ENCODE data around the gene ARPIN.
"Not testable (repeated sequence)": the region's sequence is repeated elsewhere in the genome, so short reads cannot be mapped to it uniquely, and the experiment has no call there.

The ARPIN gene

GRCh38 chr15:89885611-89886010 is 27.1 kb downstream of the ARPIN start:
- DNase-seq (ENCODE audit: low read depth) = peak; percentile 14
- TF ChIP-seq CTCF (conservative IDR thresholded peaks at IDR 0.05; ENCODE audit: low read length) = no peak
- H3K4me3 ChIP-seq (ENCODE audit: low read length) = no peak overlapping the region

GRCh38 chr15:89885179-89885578 is 27.6 kb downstream of the ARPIN start:
- H3K4me3 ChIP-seq (ENCODE audit: low read length); DNase-seq (ENCODE audit: low read depth): not testable (repeated sequence)

- DNase-seq (ENCODE audit: low read depth) = no peak
- TF ChIP-seq CTCF (conservative IDR thresholded peaks at IDR 0.05; ENCODE audit: low read length) = no peak
- no peak overlapping the region for H3K4me3 ChIP-seq (ENCODE audit: low read length)
Observed at GRCh38 chr15:89883518-89883917, 29.2 kb downstream of the ARPIN start.

GRCh38 chr15:89880727-89881126 is 32.0 kb downstream of the ARPIN start:
- H3K4me3 ChIP-seq (ENCODE audit: low read length) = no peak overlapping the region
- no peak for TF ChIP-seq CTCF (conservative IDR thresholded peaks at IDR 0.05; ENCODE audit: low read length)
- no peak for DNase-seq (ENCODE audit: low read depth)

- no peak overlapping the region for H3K4me3 ChIP-seq (ENCODE audit: low read length)
- no peak for DNase-seq (ENCODE audit: low read depth)
- TF ChIP-seq CTCF (conservative IDR thresholded peaks at IDR 0.05; ENCODE audit: low read length) = no peak
Observed at GRCh38 chr15:89878323-89878722, 34.4 kb downstream of the ARPIN start.

- no peak for DNase-seq (ENCODE audit: low read depth)
- TF ChIP-seq CTCF (conservative IDR thresholded peaks at IDR 0.05; ENCODE audit: low read length) = no peak
Observed at GRCh38 chr15:89877083-89877425, 35.7 kb downstream of the ARPIN start.

GRCh38 chr15:89876396-89877082 is 36.2 kb downstream of the ARPIN start:
- DNase-seq (ENCODE audit: low read depth) = no peak
- TF ChIP-seq CTCF (conservative IDR thresholded peaks at IDR 0.05; ENCODE audit: low read length) = no peak
- no peak overlapping the region for H3K4me3 ChIP-seq (ENCODE audit: low read length)

More at GRCh38 chr15:89877083-89877425, 35.7 kb downstream of the ARPIN start:
- no peak overlapping the region for H3K4me3 ChIP-seq (ENCODE audit: low read length)

- H3K4me3 ChIP-seq (ENCODE audit: low read length) = no peak overlapping the region
- no peak for TF ChIP-seq CTCF (conservative IDR thresholded peaks at IDR 0.05; ENCODE audit: low read length)
- no peak for DNase-seq (ENCODE audit: low read depth)
Observed at GRCh38 chr15:89875741-89876140, 37.0 kb downstream of the ARPIN start.
